Upper lobe of right lung (tissue), 1 donor: ENCODE results near the gene LCN10. TPM values are rescaled to one million over a fixed set of nuclear protein-coding genes. Genes with fewer than 3 reads are reported as not detected.

Source experiments
- ATAC-seq: fragments of 200-7000 bp; cut with Tn5 transposase; one replicate; pipeline ENCODE4 v1.9.1; 2020; ENCODE audit warnings: mild to moderate bottlenecking, moderate library complexity
- DNase-seq: peaks from one replicate; pipeline ENCODE4 v3.0.0-alpha.2; 2020
- H3K27ac ChIP-seq: fragments of 200-600 bp; one replicate; pipeline ENCODE4 v1.8.0; 2022
- H3K27me3 ChIP-seq: fragments of 200-600 bp; one replicate; pipeline ENCODE4 v1.8.0; 2022; ENCODE audit warnings: mild to moderate bottlenecking
- H3K36me3 ChIP-seq: fragments of 200-600 bp; one replicate; pipeline ENCODE4 v1.8.0; 2022
- H3K4me1 ChIP-seq: fragments of 200-600 bp; one replicate; pipeline ENCODE4 v1.8.0; 2022
- H3K4me3 ChIP-seq: fragments of 200-600 bp; one replicate; pipeline ENCODE4 v1.8.0; 2022; ENCODE audit warnings: mild to moderate bottlenecking
- H3K9me3 ChIP-seq: fragments of 200-600 bp; one replicate; pipeline ENCODE4 v1.8.0; 2022
- intact Hi-C: fragments of 100-400 bp; cut with DNase I; formaldehyde crosslinking; loops from one replicate; pipeline ENCODE4 v1.11.0; 2022
- total RNA-seq: library from RNA; stranded (reverse); fragmentation: NEBNext Ultra II Directional; extraction: Animal tissue kit (Norgen Biotek cat#: 25700); gene quantifications from one replicate; pipeline ENCODE4 v1.2.1, GENCODE V29; 2021
- TF ChIP-seq, protein P1 (sequence below): fragments of 200-600 bp; IDR thresholded peaks from one replicate; pipeline ENCODE4 v1.8.0; 2022; ENCODE audit warnings: antibody characterized with exemption
- donor health status: DM: no; HTN: yes; CAD: no; lungs with severe emphysema.

LCN10 gene
- total RNA-seq, 1 donor from 2014 or later = 11.2 TPM

DNA sequence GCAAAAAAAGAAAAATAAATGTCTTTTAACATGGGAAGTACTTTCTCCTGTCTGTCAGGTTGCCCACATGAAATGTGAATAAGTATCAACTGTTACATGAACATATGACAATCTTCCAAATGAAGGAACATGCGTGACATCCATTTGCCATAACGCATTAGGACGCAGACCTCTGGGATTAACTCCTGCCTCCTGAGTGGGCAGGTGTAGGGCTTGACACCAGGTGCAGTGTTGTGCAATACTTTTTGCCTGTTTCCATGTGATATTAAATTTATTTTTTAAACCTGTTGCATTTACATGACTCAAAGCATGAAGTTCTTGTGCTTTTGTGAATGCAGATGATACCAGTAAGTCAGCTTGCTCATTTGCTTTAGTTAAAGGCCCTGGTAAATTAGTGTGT is 39.7 kb upstream of the LCN10 start:
- DNase-seq = no peak
- no peak for ATAC-seq
- H3K36me3 ChIP-seq = no peaks in the 10 kb centered on the region
- peaks cover under 1% of the 10 kb centered on the region for H3K4me1 ChIP-seq
- intact Hi-C loops = no loop called here
- H3K27ac ChIP-seq = no peak overlapping the region
- no peak overlapping the region for H3K4me3 ChIP-seq
- no peaks in the 10 kb centered on the region for H3K27me3 ChIP-seq
- no peaks in the 10 kb centered on the region for H3K9me3 ChIP-seq
- TF ChIP-seq, protein P1, sequence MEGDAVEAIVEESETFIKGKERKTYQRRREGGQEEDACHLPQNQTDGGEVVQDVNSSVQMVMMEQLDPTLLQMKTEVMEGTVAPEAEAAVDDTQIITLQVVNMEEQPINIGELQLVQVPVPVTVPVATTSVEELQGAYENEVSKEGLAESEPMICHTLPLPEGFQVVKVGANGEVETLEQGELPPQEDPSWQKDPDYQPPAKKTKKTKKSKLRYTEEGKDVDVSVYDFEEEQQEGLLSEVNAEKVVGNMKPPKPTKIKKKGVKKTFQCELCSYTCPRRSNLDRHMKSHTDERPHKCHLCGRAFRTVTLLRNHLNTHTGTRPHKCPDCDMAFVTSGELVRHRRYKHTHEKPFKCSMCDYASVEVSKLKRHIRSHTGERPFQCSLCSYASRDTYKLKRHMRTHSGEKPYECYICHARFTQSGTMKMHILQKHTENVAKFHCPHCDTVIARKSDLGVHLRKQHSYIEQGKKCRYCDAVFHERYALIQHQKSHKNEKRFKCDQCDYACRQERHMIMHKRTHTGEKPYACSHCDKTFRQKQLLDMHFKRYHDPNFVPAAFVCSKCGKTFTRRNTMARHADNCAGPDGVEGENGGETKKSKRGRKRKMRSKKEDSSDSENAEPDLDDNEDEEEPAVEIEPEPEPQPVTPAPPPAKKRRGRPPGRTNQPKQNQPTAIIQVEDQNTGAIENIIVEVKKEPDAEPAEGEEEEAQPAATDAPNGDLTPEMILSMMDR = no peak

DNA sequence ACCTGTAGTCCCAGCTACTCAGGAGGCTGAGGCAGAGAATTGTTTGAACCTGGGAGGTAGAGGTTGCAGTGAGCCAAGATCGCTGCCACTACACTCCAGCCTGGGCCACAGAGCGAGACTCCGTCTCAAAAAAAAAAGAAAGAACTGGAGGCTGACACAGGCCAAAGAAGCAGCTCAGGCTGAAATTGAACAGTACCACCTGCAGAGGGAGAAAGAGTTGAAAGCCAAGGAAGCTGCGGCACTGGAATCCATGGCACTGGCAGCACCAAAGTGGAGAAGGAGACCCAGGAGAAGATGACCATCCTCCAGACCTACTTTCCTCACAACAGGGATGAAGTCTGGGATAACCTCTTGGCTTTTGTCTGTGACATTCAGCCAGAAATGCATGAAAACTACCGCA is 37.1 kb upstream of the LCN10 start:
- Histone ChIP-seq H3K4me1 (no peaks in the 10 kb centered on the region), H3K9me3 (no peaks in the 10 kb centered on the region), H3K4me3 (no peak overlapping the region), H3K36me3 (no peaks in the 10 kb centered on the region), H3K27me3 (no peaks in the 10 kb centered on the region), H3K27ac (no peak overlapping the region)
- ATAC-seq (no peak), DNase-seq (no peak)
- intact Hi-C loops = no loop called here
- TF ChIP-seq, protein P1 = no peak

DNA sequence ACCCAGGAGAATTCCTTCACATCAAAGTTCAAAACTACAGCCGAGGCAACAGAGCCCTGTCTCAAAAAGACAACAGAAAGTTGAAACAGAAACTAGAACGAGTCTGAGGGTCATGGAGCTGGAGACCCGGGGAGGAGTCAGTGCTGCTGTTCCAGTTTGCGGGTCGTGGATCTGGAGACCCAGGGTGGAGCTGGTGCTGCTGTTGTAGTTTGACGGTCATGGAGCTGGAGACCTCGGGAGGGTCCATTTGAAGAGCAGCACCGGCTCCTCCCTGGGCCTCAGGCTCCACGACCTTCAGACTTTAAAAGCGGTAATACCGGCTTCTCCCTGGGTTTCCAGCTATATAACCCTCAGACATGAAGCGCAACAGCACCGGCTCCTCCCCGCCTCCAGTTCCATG is 34.6 kb upstream of the LCN10 start:
- TF ChIP-seq, protein P1 = no peak
- no peak overlapping the region for H3K4me3 ChIP-seq
- intact Hi-C loops = no loop called here
- no peaks in the 10 kb centered on the region for H3K9me3 ChIP-seq
- ATAC-seq (no peak), DNase-seq (no peak)
- H3K27me3 ChIP-seq = no peaks in the 10 kb centered on the region
- no peaks in the 10 kb centered on the region for H3K4me1 ChIP-seq
- no peaks in the 10 kb centered on the region for H3K36me3 ChIP-seq
- H3K27ac ChIP-seq = no peak overlapping the region

DNA sequence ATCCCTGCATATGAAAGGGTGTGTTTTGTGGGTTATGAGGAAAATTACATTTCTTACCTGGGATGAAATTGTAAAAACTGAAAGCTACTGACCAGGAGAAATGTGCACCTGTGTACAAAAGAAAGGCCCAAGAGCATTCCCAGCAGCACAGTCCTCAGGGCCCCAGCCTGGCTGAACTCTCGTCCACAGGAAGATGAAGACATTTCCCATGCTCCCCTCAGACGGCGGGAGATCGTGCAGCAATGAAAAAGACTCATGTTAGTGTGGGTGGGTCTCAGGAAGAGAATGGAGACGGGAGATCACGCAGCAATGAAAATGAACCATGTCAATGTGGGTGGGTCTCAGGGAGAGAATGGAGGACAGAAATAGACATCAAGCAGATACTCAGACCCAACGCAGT is 34.2 kb upstream of the LCN10 start:
- no peaks in the 10 kb centered on the region for H3K9me3 ChIP-seq
- no peaks in the 10 kb centered on the region for H3K4me1 ChIP-seq
- intact Hi-C loops = no loop called here
- H3K4me3 ChIP-seq = no peak overlapping the region
- no peaks in the 10 kb centered on the region for H3K27me3 ChIP-seq
- DNase-seq (no peak), ATAC-seq (no peak)
- H3K27ac ChIP-seq = no peak overlapping the region
- H3K36me3 ChIP-seq = no peaks in the 10 kb centered on the region
- TF ChIP-seq, protein P1 = no peak

DNA sequence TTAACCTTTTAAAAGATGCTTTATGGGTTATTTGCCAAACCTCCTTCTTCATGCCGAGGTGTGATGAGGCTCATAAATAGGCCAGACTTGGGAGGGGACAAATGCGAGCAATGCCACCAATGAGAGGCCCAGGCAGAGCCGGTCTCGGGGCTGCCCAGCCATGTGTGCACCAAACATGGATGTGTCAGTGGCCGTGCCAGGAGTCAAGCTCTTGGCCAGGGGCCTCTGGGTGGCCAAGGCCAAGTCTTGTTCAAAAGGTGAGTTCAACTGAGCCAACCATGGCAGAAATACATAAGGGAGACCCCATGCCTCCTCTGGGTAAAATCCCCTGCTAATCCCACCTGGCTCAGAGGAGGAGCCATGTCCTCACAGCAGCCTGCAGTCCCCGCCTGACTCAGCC is 32.5 kb upstream of the LCN10 start:
- no peaks in the 10 kb centered on the region for H3K27me3 ChIP-seq
- H3K9me3 ChIP-seq = no peaks in the 10 kb centered on the region
- DNase-seq (peak; percentile 46), ATAC-seq (no peak)
- TF ChIP-seq, protein P1 = no peak
- no peak overlapping the region for H3K27ac ChIP-seq
- intact Hi-C loops = no loop called here
- H3K4me1 ChIP-seq = no peaks in the 10 kb centered on the region
- no peaks in the 10 kb centered on the region for H3K36me3 ChIP-seq
- no peak overlapping the region for H3K4me3 ChIP-seq

DNA sequence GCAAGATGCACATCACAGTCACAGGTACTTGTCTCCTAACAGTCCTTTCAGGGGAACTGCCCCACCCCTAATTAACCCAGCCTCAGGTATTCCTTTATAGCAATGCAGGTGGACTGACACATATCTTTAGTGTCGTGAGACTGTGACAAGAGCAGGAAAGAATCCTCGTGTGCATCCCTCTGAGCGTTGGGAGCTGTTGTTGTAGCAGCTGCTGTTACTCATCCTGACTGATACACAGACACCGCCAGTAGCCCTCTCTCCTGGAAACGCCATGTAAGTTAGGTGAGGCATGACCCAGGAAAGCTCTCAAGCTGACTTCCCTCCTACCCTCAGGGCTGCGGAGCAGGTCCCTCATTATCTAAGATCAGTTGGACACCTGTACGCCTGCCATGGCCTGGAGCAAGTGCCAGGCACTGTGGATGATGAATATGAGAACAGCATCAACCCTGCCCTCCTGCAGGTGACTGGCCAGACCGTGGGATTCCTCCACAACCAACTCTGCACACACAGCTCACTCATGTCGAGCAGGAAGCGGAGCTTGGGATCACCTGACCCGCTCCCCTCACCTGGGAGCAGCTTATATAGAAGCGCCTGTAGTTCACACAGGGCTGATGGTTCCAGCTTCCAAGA is 31.8 kb upstream of the LCN10 start:
- no peak overlapping the region for H3K27ac ChIP-seq
- H3K4me3 ChIP-seq = no peak overlapping the region
- intact Hi-C loops = no loop called here
- no peaks in the 10 kb centered on the region for H3K27me3 ChIP-seq
- H3K36me3 ChIP-seq = no peaks in the 10 kb centered on the region
- H3K9me3 ChIP-seq = no peaks in the 10 kb centered on the region
- DNase-seq = peak; percentile 33
- TF ChIP-seq, protein P1 = no peak
- ATAC-seq = no peak
- no peaks in the 10 kb centered on the region for H3K4me1 ChIP-seq
